ENCODE results near the gene HAUS8. TPM values are rescaled to one million over a fixed set of nuclear protein-coding genes. Genes with fewer than 3 reads are reported as not detected.

The HAUS8 gene
- total RNA-seq, 1 experiment from 2014 or later = 30.6 TPM

DNA sequence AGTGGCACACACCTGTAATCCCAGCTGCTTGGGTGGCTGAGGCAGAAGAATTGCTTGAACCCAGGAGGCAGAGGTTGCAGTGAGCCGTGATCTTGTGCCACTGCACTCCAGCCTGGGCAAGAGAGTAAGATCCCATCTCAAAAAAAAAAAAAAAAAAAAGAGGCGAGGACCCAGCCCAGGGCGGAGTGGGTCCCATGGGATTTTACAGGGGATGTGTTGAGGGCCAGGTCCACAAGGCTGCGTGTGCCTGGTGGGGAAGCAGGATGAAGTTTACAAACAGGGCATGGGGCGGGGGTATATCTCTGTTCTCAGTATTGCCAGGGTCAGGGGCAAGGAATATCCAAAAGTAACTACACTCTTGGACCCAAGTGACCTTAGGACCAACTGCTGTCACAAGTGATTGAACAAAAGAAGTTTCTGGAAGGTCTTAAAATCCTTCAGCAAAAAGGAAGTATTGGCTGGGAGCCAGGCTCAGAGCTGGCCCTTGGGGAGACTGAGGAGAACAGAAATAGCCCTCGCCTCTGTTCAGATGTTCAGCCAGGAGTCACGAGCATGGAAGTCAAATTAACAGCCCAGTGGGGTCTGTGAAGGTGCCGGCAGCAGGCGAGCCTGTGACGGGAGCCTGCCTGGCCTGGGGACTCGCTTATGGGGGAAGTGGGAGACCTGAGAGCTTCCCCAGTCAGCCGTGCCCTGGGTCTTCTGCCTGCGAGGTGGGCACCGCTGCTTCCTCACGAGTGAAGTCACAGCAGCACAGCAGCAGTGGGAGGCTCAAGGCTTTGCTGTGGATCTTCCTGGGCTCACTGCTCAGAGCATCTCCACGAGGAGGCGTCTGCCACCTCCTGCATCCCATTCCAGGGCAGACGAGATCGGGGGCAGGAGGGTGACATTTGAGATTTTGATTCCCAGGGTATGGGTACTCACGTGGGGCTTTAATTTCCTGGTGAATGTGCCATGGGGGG is 6.7 kb upstream of the HAUS8 start:
- no TSS peak for BruUV-seq (replicated peaks)
- intact Hi-C loops (cut with micrococcal nuclease; ENCODE audit: unreplicated experiment) = no loop called here
- DNase-seq = no peak

DNA sequence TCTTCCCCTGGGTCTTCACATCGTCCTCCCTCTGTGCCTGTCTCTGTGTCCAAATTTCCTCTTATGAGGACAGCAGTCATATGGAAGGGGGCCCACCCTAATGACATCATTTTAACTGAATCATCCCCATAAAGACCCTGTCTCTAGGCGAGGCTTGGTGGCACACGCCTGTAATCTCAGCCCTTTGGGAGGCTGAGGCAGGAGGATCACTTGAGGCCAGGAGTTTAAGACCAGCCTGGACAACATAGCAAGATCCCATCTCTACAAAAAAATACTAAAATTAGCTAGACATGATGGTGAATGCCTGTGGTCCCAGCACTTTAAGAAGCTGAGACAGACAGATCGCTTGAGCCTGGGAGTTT is 5.2 kb upstream of the HAUS8 start:
- no peak for TF ChIP-seq CTCF (IDR thresholded peaks at IDR 0.05; ENCODE audit: insufficient read depth in 1 of 2, low read depth in 1 of 2, low read length in 1 of 2, severe bottlenecking in 1 of 2, unreplicated experiment in 1 of 2)
- peaks cover 15% of the 10 kb centered on the region for H3K36me3 Mint-ChIP-seq (ENCODE audit: insufficient read depth, unreplicated experiment)
- no peak for DNase-seq
- intact Hi-C loops (cut with micrococcal nuclease; ENCODE audit: unreplicated experiment) = no loop called here
- no peak overlapping the region for H3K27ac Mint-ChIP-seq (ENCODE audit: unreplicated experiment)
- ChIA-PET CTCF (interaction anchor here (0.6 kb wide), 1 partner anchor 256 kb away, joined by 9 read pairs; no protein-coding TSS in a partner anchor), POLR2A (no interaction called here)
- H3K4me3 Mint-ChIP-seq (ENCODE audit: unreplicated experiment) = no peak overlapping the region
- Histone ChIP-seq H3K36me3 (ENCODE audit: control insufficient read depth, insufficient read depth, low read length) (no peaks in the 10 kb centered on the region), H3K27me3 (replicated peaks; ENCODE audit: control insufficient read depth, insufficient read depth, low read length) (no peaks in the 10 kb centered on the region), H3K4me1 (no peaks in the 10 kb centered on the region), H3K4me3 (ENCODE audit: low read depth, low read length) (no peak overlapping the region), H3K9me3 (no peaks in the 10 kb centered on the region)
- no TSS peak for BruUV-seq (replicated peaks)
- H3K4me1 Mint-ChIP-seq (ENCODE audit: low read depth, unreplicated experiment) = no peaks in the 10 kb centered on the region
- H3K27me3 Mint-ChIP-seq (ENCODE audit: insufficient read depth, unreplicated experiment) = no peaks in the 10 kb centered on the region
- H3K9me3 Mint-ChIP-seq (ENCODE audit: unreplicated experiment) = no peaks in the 10 kb centered on the region

More for the DNA sequence above, 6.7 kb upstream of the HAUS8 start:
- Histone ChIP-seq H3K4me3 (ENCODE audit: low read depth, low read length) (no peak overlapping the region), H3K4me1 (no peaks in the 10 kb centered on the region), H3K27me3 (replicated peaks; ENCODE audit: control insufficient read depth, insufficient read depth, low read length) (no peaks in the 10 kb centered on the region), H3K36me3 (ENCODE audit: control insufficient read depth, insufficient read depth, low read length) (no peaks in the 10 kb centered on the region), H3K9me3 (no peaks in the 10 kb centered on the region)
- no peaks in the 10 kb centered on the region for H3K4me1 Mint-ChIP-seq (ENCODE audit: low read depth, unreplicated experiment)
- POLR2A ChIA-PET = no interaction called here
- H3K4me3 Mint-ChIP-seq (ENCODE audit: unreplicated experiment) = no peak overlapping the region
- H3K36me3 Mint-ChIP-seq (ENCODE audit: insufficient read depth, unreplicated experiment) = peaks cover 16% of the 10 kb centered on the region
- H3K9me3 Mint-ChIP-seq (ENCODE audit: unreplicated experiment) = no peaks in the 10 kb centered on the region
- no peak overlapping the region for H3K27ac Mint-ChIP-seq (ENCODE audit: unreplicated experiment)
- CTCF ChIA-PET = no interaction called here
- no peaks in the 10 kb centered on the region for H3K27me3 Mint-ChIP-seq (ENCODE audit: insufficient read depth, unreplicated experiment)
- no peak for TF ChIP-seq CTCF (IDR thresholded peaks at IDR 0.05; ENCODE audit: insufficient read depth in 1 of 2, low read depth in 1 of 2, low read length in 1 of 2, severe bottlenecking in 1 of 2, unreplicated experiment in 1 of 2)

DNA sequence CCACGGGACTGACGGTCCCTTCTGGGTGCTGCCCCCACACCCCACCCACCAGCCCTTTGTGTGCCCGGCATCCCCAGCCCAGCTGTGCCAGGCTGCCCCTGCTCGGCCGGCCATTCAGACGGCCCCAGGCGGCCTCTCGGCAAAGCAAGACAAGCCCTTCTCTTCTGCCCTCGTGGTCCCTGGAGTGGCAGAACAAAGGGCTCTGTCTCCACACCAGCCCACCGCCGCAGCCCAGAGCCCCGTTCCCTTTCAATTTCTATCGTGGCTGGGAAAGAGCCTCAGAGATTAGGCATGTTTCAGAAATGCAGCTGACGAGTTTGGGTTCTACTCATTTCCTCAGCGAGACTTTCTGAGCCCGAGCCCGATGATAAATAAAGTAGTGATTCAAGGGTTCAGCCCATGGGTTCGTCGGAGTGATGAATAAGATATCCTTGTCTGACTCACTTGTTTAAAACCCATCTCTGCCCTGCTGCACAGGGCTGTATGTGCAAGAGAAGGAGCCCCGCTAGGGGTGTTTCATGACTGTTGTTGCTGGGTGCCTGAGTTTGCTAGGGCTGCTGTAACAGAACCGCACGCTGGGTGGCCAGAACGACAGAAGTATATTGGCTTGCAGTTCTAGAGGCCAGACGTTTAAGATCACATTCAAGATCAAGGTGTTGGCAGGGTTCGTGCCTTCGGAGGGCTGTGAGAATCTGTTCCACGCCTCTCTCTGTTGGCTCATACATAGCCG is 4.6 kb upstream of the HAUS8 start:
- no peak for DNase-seq
- intact Hi-C loops (cut with micrococcal nuclease; ENCODE audit: unreplicated experiment) = no loop called here

More for the DNA sequence above, 4.6 kb upstream of the HAUS8 start:
- ChIA-PET CTCF (no interaction called here), POLR2A (no interaction called here)
- Histone ChIP-seq H3K4me3 (ENCODE audit: low read depth, low read length) (no peak overlapping the region), H3K9me3 (no peaks in the 10 kb centered on the region), H3K36me3 (ENCODE audit: control insufficient read depth, insufficient read depth, low read length) (no peaks in the 10 kb centered on the region), H3K4me1 (no peaks in the 10 kb centered on the region), H3K27me3 (replicated peaks; ENCODE audit: control insufficient read depth, insufficient read depth, low read length) (no peaks in the 10 kb centered on the region)
- H3K27me3 Mint-ChIP-seq (ENCODE audit: insufficient read depth, unreplicated experiment) = no peaks in the 10 kb centered on the region
- H3K4me1 Mint-ChIP-seq (ENCODE audit: low read depth, unreplicated experiment) = no peaks in the 10 kb centered on the region
- H3K36me3 Mint-ChIP-seq (ENCODE audit: insufficient read depth, unreplicated experiment) = peaks cover 20% of the 10 kb centered on the region
- no peak for TF ChIP-seq CTCF (IDR thresholded peaks at IDR 0.05; ENCODE audit: insufficient read depth in 1 of 2, low read depth in 1 of 2, low read length in 1 of 2, severe bottlenecking in 1 of 2, unreplicated experiment in 1 of 2)
- no TSS peak for BruUV-seq (replicated peaks)
- no peak overlapping the region for H3K4me3 Mint-ChIP-seq (ENCODE audit: unreplicated experiment)
- no peaks in the 10 kb centered on the region for H3K9me3 Mint-ChIP-seq (ENCODE audit: unreplicated experiment)
- no peak overlapping the region for H3K27ac Mint-ChIP-seq (ENCODE audit: unreplicated experiment)
